Vein endothelial cell (primary cell): ENCODE measurements around the gene ASIC5. TPM values are rescaled to one million over a fixed set of nuclear protein-coding genes. Genes with fewer than 3 reads are reported as not detected.

Experiments used
- total RNA-seq: library from RNA; depleted of rRNA; stranded (reverse); fragments of >200 nt; gene quantifications from 2 replicates; pipeline ENCODE4 v1.2.3, GENCODE V29; 2012

The ASIC5 gene, protein sequence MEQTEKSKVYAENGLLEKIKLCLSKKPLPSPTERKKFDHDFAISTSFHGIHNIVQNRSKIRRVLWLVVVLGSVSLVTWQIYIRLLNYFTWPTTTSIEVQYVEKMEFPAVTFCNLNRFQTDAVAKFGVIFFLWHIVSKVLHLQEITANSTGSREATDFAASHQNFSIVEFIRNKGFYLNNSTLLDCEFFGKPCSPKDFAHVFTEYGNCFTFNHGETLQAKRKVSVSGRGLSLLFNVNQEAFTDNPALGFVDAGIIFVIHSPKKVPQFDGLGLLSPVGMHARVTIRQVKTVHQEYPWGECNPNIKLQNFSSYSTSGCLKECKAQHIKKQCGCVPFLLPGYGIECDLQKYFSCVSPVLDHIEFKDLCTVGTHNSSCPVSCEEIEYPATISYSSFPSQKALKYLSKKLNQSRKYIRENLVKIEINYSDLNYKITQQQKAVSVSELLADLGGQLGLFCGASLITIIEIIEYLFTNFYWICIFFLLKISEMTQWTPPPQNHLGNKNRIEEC
- not detected in 2 replicates for total RNA-seq

DNA sequence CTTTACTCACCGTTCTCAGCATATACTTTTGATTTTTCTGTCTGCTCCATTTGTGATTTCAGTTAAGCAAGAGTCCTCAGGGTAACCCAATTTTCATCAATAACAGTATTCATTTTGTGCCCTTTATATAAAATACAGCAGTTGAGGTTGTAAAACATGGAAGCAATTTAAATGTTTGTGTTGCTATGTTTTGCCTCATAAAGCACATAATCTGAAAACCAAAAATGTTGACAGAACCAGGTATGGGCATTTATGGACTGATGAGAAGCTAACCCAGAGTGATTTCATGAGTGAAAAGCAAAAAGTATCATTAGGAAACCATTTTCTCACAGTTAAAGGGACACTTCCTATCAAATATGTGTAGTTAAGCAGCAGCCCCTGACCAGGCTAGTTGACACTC, at the start of gene ASIC5:
Gene ASIC5 (minus strand): TSS at position 101 of the 400 bp plus-strand sequence. CDS start 51 bp downstream, at position 50.

DNA sequence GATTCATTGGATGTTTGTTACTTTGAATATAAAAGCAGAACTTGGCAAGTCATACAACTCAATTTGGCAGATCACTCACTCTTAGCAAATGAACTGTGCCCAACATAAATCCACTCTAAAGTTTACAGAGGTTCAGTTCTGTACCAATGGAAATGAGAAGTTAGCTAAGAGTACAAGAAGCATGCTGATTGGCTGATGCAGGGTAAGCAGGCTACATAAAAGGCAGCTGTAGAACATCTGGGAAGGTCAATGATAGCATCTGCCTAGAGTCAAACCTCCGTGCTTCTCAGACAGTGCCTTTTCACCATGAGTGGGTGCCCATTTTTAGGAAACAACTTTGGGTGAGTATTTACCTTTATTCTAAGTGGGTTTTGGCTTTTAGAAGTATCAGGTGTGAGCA, 37.4 kb upstream of the ASIC5 start, which contains the start of gene TDO2:
Gene TDO2 (plus strand): TSS at position 244 of the 400 bp plus-strand sequence. CDS start 63 bp downstream, at position 307.

Other genes with a start within 250 kb of the ASIC5 start
- gene GUCY1A1, start 199.4 kb downstream of the ASIC5 start, total RNA-seq: 10.2 and 13.1 TPM in 2 replicates
- gene GUCY1B1, start 107.3 kb downstream of the ASIC5 start, total RNA-seq: 4.7 and 5.6 TPM in 2 replicates
- not detected in 2 replicates for gene TDO2, start 37.4 kb upstream of the ASIC5 start, total RNA-seq
- gene CTSO, start 87.6 kb upstream of the ASIC5 start, total RNA-seq: 4.9 and 5.6 TPM in 2 replicates